Vagina (tissue), 2 donors: ENCODE results near the gene CD79B. TPM values are rescaled to one million over a fixed set of nuclear protein-coding genes. Genes with fewer than 3 reads are reported as not detected.

Source experiments
- DNase-seq, 2 donors: peaks; one replicate each; pipeline ENCODE4 v3.0.0-alpha.2; 2017; ENCODE audit errors: extremely low spot score in 2 of 2
- H3K27ac ChIP-seq: fragments of 200-600 bp; sonication (generic); one replicate; pipeline ENCODE4 v1.5.1; 2019
- H3K27me3 ChIP-seq: fragments of 200-600 bp; sonication (generic); one replicate; pipeline ENCODE4 v1.5.1; 2019
- H3K36me3 ChIP-seq, 2 donors: fragments of 200-600 bp; sonication (generic); one replicate each; pipeline ENCODE4 v1.5.1; 2017 to 2019
- H3K4me1 ChIP-seq: fragments of 200-600 bp; sonication (generic); one replicate; pipeline ENCODE4 v1.5.1; 2019
- H3K4me3 ChIP-seq, 2 donors: fragments of 200-600 bp; sonication (generic); 1 replicate in 1 of 2; 2 replicates in 1 of 2; pipeline ENCODE4 v1.5.1; 2016 to 2019
- H3K9me3 ChIP-seq: fragments of 200-600 bp; sonication (generic); one replicate; pipeline ENCODE4 v1.5.1; 2019
- POLR2A ChIP-seq, 2 donors: fragments of 450-650 bp; IDR thresholded peaks; one replicate each; pipeline ENCODE4 v1.6.1; 2017; ENCODE audit warnings: antibody characterized with exemption in 2 of 2, mild to moderate bottlenecking in 2 of 2, moderate library complexity in 2 of 2
- POLR2AphosphoS5 ChIP-seq, 2 donors: sonication (generic); formaldehyde crosslinking; IDR thresholded peaks; one replicate each; pipeline ENCODE4 v1.9.0; 2017; ENCODE audit warnings: antibody characterized with exemption in 2 of 2, mild to moderate bottlenecking in 2 of 2, low read depth in 1 of 2; ENCODE audit not compliant: insufficient read depth in 1 of 2
- intact Hi-C: fragments of 100-400 bp; cut with DNase I; formaldehyde crosslinking; loops from one replicate; pipeline ENCODE4 v1.15.1; 2023
- total RNA-seq: library from RNA; depleted of rRNA; stranded (reverse); fragments of >200 nt; gene quantifications from one replicate; pipeline ENCODE4 v1.2.3, GENCODE V29; 2016
- TF ChIP-seq, protein P1 (sequence below), 3 experiments: fragments of 450-650 bp in 2 of 3; fragments of 200-600 bp in 1 of 3; sonication (generic) in 1 of 3; IDR thresholded peaks; one replicate each; pipeline ENCODE4 v1.5.1; 2017 to 2019; ENCODE audit warnings: antibody characterized with exemption in 3 of 3, mild to moderate bottlenecking in 2 of 3, moderate library complexity in 2 of 3

CD79B gene
- total RNA-seq, 1 donor from 2014 or later = 3.9 TPM

DNA sequence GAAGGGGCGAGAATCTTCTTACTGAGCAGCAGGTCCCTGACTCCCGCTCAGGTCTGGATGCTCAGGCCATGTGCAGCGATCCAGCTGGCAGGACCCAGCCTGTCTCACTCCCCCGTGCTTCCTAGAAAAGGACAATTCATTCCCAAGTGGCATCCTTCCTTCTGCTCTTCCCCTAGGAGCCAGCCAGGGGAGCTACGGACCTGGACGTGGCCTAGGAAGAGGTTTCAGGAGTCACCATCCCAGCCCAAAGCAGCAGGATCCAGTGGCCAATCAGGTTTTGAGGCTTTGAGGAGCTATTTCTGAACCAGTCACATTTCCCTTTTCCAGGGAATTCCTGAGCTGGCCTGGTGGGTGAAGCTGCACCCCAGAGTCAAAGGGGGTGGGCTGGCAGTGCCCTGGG, 7.8 kb upstream of the CD79B start:
- TF ChIP-seq, protein P1, sequence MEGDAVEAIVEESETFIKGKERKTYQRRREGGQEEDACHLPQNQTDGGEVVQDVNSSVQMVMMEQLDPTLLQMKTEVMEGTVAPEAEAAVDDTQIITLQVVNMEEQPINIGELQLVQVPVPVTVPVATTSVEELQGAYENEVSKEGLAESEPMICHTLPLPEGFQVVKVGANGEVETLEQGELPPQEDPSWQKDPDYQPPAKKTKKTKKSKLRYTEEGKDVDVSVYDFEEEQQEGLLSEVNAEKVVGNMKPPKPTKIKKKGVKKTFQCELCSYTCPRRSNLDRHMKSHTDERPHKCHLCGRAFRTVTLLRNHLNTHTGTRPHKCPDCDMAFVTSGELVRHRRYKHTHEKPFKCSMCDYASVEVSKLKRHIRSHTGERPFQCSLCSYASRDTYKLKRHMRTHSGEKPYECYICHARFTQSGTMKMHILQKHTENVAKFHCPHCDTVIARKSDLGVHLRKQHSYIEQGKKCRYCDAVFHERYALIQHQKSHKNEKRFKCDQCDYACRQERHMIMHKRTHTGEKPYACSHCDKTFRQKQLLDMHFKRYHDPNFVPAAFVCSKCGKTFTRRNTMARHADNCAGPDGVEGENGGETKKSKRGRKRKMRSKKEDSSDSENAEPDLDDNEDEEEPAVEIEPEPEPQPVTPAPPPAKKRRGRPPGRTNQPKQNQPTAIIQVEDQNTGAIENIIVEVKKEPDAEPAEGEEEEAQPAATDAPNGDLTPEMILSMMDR (IDR thresholded peaks at IDR 0.05) = no peak
- TF ChIP-seq POLR2A (IDR thresholded peaks at IDR 0.05) = no peak
- TF ChIP-seq POLR2AphosphoS5 (IDR thresholded peaks at IDR 0.05; ENCODE audit: insufficient read depth in 1 of 2, low read depth in 1 of 2) = no peak
- intact Hi-C loops = loop anchor here (5.0 kb wide), 1 partner anchor 1043 kb away; no protein-coding TSS in a partner anchor

DNA sequence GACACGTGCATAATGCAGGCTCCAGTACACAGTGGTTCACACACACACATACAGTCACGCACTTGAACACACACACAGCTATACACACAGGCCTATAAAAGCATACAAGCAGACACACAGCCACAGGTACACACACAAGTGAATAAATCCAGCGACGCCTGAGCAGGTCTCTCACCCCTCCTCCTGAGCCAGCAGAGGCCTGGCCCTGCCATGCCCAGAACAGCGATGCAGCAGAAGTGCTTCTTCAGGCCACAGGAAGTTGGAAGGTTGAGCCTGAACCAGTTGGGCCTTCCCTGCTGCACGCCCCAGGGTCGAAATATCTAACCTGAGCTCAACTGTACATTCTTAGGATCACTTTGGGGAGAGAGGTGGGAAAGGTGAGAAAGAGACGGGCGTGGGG, 7.3 kb upstream of the CD79B start:
- intact Hi-C loops = loop anchor here (5.0 kb wide), 1 partner anchor 1042 kb away; no protein-coding TSS in a partner anchor
- H3K27me3 ChIP-seq = no peaks in the 10 kb centered on the region
- H3K36me3 ChIP-seq = no peaks in the 10 kb centered on the region
- no peak overlapping the region for H3K27ac ChIP-seq
- DNase-seq = no peak
- TF ChIP-seq, protein P1 (IDR thresholded peaks at IDR 0.05) = no peak
- TF ChIP-seq POLR2A (IDR thresholded peaks at IDR 0.05) = no peak
- TF ChIP-seq POLR2AphosphoS5 (IDR thresholded peaks at IDR 0.05; ENCODE audit: insufficient read depth in 1 of 2, low read depth in 1 of 2) = no peak
- H3K9me3 ChIP-seq = no peaks in the 10 kb centered on the region
- H3K4me1 ChIP-seq = no peaks in the 10 kb centered on the region
- H3K4me3 ChIP-seq = no peak overlapping the region

More for the DNA sequence above, 7.8 kb upstream of the CD79B start:
- Histone ChIP-seq H3K27ac (no peak overlapping the region), H3K4me1 (no peaks in the 10 kb centered on the region), H3K27me3 (no peaks in the 10 kb centered on the region), H3K36me3 (no peaks in the 10 kb centered on the region), H3K4me3 (no peak overlapping the region), H3K9me3 (no peaks in the 10 kb centered on the region)
- no peak for DNase-seq

DNA sequence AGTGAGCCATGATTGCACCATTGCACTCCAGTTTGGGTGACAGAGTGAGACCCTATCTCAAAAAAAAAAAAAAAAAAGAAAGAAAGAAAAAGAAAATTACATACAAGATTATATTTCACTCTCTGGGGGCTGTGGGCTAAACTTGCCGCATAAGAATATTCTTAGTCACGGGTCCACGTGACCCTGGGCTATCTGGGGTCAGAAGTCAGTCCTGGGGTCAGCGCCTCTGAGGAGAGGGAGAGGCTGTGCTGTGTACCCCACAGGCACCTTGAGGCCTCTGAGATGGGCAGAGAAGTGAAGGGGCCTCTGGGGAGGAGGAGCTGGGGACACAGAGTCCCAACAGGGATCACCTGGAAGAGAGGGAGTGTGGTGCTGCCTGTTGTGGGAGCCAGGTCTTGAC, 5.8 kb upstream of the CD79B start:
- TF ChIP-seq, protein P1 (IDR thresholded peaks at IDR 0.05) = no peak
- TF ChIP-seq POLR2AphosphoS5 (IDR thresholded peaks at IDR 0.05; ENCODE audit: insufficient read depth in 1 of 2, low read depth in 1 of 2) (no peak), POLR2A (IDR thresholded peaks at IDR 0.05) (no peak)
- H3K27me3 ChIP-seq = no peaks in the 10 kb centered on the region
- H3K4me1 ChIP-seq = no peaks in the 10 kb centered on the region
- no peaks in the 10 kb centered on the region for H3K9me3 ChIP-seq
- no peak overlapping the region for H3K27ac ChIP-seq
- intact Hi-C loops = loop anchor here (5.0 kb wide), 1 partner anchor 1041 kb away; no protein-coding TSS in a partner anchor
- DNase-seq = no peak
- no peak overlapping the region for H3K4me3 ChIP-seq
- no peaks in the 10 kb centered on the region for H3K36me3 ChIP-seq

DNA sequence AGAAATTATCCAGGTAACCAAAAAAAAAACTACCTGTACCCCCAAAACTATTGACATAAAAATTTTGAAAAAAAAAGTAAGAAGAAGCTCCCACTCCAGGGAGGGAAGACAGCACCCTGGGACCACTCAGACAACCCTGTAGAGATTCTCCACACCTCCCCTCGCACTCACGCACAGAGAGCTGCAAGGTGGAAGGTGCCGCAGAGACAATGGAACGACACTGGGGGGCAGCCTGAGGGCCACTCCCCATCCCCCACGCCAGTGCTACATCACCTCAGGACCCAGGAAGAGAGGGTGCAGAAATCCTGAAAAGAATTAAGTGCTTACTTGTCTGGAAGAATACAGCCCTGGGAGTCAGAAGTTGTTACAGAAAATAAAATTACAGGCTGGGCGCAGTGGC, 5.2 kb upstream of the CD79B start:
- DNase-seq = no peak
- Histone ChIP-seq H3K36me3 (no peaks in the 10 kb centered on the region), H3K9me3 (no peaks in the 10 kb centered on the region), H3K4me3 (no peak overlapping the region), H3K27ac (no peak overlapping the region), H3K27me3 (no peaks in the 10 kb centered on the region), H3K4me1 (no peaks in the 10 kb centered on the region)
- intact Hi-C loops = loop anchor here (5.0 kb wide), 1 partner anchor 1040 kb away; no protein-coding TSS in a partner anchor
- TF ChIP-seq, protein P1 (IDR thresholded peaks at IDR 0.05) = no peak
- TF ChIP-seq POLR2AphosphoS5 (IDR thresholded peaks at IDR 0.05; ENCODE audit: insufficient read depth in 1 of 2, low read depth in 1 of 2) (no peak), POLR2A (IDR thresholded peaks at IDR 0.05) (no peak)
